Heart left ventricle (tissue), 13 donors: ENCODE results near the gene JHY.

Source experiments
- POLR2A ChIP-seq, 2 donors: fragments of 450-650 bp; IDR thresholded peaks; one replicate each; pipeline ENCODE4 v1.6.1; 2017; ENCODE audit warnings: antibody characterized with exemption in 2 of 2, mild to moderate bottlenecking in 2 of 2, moderate library complexity in 2 of 2
- TF ChIP-seq, protein P1 (sequence below), 12 donors: fragments of 200-600 bp; sonication (generic) in 4 of 12; IDR thresholded peaks; one replicate each; pipeline versions ENCODE4 v1.5.0 to v1.8.0; 2018 to 2022; ENCODE audit warnings: antibody characterized with exemption in 12 of 12, mild to moderate bottlenecking in 5 of 12
- donor health status: ischemic (EF 13 %, LVEDD 7.1; RV severe dilation, severe dysfunction).
- donor health status: DM: no; HTN: yes; CAD: no.
- donor health status: DM: no; HTN: no; CAD: no.
- donor health status: ischemic (EF 25% LVEDD 6.9; RV normal size, moderate dysfunction).
- donor health status: ischemic (EF 25% LVEDD 5.7; RV mildly dilated, moderate dysfunction).
- donor health status: ischemic (EF 35%, LVEDD 5.7; RV mildly dilated, moderate dysfunction).
- donor health status: nonischemic (EF 11% LVEDD 7.7; RV severe dilation, severe dysfunction).
- donor health status: DM: yes; HTN: yes; CAD: no.
- donor health status: PGD.
- donor health status: ischemic (EF 29% LVEDD 5.4; RV normal size, mild dysfunction).
- donor health status: nonischemic (EF 23%, LVEDD 6.1; RV moderate dilation, normal function).

DNA sequence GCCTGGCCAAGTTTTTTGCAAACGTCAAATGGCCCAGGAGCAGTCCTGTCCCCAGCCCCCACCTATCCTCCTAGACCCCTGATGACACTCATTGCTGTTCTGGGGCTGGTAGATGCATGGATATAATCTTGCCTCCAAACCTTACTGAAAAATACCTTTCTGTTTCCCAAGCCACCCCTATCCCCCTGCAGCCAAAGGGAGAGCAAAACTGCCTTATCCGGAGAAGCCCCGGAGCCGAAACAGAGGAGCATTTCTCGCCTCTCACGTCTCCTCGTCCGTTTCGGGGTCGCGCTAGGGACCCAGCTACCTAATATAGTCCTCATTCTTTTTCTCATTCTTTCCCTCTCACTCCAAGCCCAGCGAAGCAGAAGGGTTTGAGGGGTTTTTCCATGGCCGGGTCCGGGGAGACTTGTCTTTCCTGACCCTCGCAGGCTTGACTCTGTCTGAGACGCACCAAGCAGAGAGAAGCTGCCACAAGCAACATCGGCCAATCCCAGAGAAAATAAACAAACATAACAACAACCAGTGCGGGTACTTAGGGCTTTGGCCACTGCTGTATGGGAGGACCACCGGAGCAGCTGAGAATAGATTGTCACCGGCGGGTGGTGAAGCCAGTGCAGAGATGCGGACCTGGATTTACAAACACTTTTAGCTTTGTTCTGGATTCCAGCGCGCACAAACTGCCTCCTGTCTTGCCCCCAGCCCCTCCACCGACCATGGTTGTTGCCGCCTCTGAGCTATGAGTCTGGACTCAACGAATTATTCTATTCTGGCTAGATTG is 97.4 kb downstream of the JHY start:
- TF ChIP-seq, protein P1, sequence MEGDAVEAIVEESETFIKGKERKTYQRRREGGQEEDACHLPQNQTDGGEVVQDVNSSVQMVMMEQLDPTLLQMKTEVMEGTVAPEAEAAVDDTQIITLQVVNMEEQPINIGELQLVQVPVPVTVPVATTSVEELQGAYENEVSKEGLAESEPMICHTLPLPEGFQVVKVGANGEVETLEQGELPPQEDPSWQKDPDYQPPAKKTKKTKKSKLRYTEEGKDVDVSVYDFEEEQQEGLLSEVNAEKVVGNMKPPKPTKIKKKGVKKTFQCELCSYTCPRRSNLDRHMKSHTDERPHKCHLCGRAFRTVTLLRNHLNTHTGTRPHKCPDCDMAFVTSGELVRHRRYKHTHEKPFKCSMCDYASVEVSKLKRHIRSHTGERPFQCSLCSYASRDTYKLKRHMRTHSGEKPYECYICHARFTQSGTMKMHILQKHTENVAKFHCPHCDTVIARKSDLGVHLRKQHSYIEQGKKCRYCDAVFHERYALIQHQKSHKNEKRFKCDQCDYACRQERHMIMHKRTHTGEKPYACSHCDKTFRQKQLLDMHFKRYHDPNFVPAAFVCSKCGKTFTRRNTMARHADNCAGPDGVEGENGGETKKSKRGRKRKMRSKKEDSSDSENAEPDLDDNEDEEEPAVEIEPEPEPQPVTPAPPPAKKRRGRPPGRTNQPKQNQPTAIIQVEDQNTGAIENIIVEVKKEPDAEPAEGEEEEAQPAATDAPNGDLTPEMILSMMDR (IDR thresholded peaks at IDR 0.05), result no peak
- TF ChIP-seq POLR2A (IDR thresholded peaks at IDR 0.05), result no peak
